HTR-8/SVneo (cell line): ENCODE data around the gene DYNLRB2.

Source experiments
- DNase-seq: peaks from one replicate; pipeline ENCODE4 v3.0.0; 2011; ENCODE audit warnings: low spot score, mixed read lengths; ENCODE audit not compliant: insufficient read length
- FAIRE-seq: peaks from 2 replicates; lab custom pipeline; 2011; peaks lifted over from hg19 to GRCh38; lab: Jason Lieb, UNC

The DYNLRB2 gene

DNA sequence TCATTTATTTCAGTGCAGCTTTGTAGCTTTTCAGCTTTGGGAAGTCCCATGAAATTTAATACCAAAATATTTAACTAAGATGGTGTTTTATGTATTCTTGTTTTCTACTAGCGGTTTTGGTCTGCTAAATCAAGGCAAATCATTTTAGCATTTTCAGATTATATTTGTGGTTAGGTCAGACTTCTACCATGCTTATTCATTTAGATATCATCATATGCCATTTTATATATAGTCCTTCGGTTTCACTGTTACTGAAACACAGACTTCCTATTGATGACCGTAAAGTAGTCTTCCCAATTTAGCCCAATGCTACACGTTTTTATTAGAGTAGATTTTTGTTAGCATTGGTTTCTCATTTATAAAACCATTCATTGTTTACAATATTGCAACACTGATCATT is 5.5 kb downstream of the DYNLRB2 start:
- no peak for FAIRE-seq

DNA sequence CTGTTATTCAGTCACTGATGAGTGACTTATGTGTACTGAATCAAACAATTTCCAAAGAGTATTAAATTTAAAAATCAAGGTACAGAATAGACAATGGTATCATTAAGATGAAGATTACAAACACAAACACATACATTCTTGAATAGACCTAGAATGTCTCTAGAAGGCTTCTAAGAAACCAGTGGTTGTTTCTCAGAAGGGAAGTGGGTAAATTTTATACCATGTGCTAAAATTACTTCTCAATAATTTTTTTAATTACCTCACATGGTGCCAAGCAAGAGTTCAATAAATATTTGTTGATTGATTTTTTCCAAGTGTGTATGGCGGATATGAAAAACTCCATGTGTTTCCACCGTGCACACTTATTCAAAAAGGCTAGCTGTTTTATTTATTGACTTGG is 6.4 kb downstream of the DYNLRB2 start:
- FAIRE-seq: no peak
- DNase-seq: no peak

More for the DNA sequence above, 5.5 kb downstream of the DYNLRB2 start:
- no peak for DNase-seq

DNA sequence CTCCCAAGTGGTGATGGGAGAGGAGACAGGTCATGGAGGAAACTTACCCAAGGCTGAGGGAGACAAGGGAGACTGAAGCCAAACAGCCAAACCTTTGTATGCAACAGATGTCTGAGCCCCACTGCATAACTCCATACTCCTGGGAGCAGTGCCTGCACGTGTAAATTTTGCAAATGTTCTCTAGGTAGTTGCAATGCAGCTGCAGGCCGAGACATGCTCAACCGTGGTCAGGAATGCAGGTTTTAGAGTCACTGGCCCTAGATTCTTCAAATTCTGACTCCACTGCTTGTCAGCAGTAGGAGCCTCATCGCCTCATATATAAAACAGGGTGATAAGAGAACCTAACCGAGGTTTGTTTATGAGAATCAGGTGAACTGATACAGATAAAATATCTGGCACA is 11.5 kb downstream of the DYNLRB2 start:
- DNase-seq (no peak), FAIRE-seq (peak; percentile 92)

DNA sequence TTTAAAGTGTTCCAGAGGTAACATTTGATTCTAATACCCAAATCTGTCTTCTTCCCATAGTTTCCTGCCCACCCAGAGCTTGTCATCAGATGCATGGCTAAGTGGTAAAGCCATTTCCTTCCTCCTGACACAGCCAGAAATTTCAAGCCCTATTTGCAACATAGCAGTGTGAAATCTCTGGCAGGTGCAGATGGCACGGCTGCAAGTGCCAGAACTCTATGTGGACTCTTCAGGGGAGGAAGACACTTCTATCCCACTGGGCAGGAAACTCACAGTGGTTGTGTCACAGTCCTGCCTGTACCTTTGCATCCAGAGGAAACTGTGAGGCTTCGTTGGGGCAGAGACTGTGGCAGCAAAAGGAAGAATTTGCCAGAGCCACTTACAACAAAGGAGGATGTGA is 13.2 kb downstream of the DYNLRB2 start:
- FAIRE-seq (no peak), DNase-seq (no peak)

DNA sequence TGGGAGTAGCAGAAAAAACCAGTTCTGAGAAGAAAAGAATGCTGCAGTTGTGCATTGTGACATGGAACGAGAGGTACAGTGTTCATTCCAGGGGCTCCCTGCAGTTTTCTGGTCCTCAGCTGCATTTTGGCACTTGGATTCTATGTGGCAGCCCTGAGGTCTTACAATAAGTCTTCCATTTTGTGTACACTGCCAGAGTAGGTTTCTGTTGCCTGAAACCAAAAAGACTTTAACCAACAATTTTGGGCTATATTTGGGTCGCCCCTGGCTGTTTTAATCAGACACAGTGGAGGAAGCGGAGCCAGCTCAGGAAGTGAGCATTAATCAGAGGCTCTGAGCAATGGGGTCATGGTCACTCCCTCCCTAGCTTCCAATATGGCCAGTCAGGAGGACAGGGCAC is 15.7 kb downstream of the DYNLRB2 start:
- no peak for FAIRE-seq

DNA sequence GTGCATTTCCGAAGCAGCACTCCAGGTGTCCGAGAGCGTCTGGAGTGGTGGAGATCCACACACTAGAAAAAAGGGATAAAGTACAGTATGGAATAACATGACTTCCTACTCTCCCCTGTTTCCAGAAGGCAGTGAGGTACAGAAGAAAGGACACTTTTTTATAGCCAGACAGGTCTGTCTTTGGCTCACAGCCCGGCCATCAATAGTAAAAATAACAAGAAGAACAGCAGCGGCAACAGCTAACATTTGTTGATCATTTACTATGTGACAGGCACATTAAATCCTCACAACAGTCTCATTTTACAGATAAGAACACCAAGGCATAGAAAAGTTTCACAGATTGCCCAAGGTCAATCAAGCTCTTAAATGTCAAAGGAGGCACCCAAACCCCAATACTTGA is 16.2 kb downstream of the DYNLRB2 start:
- no peak for FAIRE-seq
- no peak for DNase-seq

More for the DNA sequence above, 15.7 kb downstream of the DYNLRB2 start:
- DNase-seq: no peak

DNA sequence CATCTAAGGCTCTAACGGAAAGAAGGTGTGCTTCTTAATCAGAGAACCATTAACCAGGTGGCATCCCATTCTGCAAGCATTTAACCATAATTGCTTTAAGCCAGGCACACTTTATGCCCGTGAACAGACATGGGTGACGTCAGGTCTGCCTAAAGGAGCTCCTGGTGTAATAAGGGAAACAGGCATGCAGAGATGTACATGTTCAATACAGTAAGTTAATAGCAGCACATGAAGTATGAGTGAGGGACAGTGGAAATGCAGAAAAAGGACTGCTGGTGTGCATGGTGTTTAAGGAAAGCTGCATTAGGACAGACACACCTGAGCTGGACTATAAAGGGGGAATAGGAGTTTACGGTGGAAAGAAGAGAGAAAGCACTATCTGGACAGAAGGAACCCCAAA is 18.6 kb downstream of the DYNLRB2 start:
- no peak for FAIRE-seq

DNA sequence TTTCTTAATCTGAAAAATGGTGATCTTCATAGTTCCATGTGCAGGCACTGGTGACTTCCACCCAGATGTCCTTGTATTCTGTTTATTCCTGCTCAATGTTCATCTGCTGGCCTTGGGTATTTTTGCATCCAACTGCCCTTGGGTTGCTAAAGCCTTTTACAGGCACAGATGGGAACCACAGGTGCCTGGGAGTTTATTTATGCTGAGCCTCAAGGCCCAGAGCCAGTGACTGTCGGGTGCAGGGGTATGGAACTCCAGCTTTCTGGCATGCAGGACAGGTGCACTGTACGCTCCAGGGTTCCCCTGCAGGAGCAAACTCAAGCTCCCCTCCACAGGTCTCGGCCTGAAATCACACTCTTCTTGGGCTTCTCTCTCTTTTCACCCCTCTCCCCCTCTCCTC is 22.3 kb downstream of the DYNLRB2 start:
- FAIRE-seq (no peak), DNase-seq (no peak)

More for the DNA sequence above, 18.6 kb downstream of the DYNLRB2 start:
- DNase-seq: no peak

DNA sequence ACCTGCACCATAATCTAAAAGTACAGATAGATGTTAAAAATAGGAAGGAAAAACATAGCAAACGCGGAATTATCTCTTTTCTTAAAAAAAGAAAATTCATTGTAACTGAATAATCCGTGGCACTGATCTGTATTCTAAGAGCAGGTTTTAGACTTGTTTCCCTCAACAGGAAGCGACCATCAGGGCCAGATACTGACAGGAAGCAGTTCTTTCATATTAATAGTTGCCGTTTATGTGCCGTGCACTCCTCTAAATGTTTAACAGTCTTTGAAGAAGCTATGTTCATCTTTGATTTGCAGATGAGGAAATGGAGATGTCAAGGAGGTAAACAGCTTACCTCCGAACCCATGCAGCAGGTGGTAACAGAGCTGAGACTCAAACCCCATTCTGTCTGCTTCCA is 23.6 kb downstream of the DYNLRB2 start:
- no peak for FAIRE-seq
- DNase-seq: no peak

DNA sequence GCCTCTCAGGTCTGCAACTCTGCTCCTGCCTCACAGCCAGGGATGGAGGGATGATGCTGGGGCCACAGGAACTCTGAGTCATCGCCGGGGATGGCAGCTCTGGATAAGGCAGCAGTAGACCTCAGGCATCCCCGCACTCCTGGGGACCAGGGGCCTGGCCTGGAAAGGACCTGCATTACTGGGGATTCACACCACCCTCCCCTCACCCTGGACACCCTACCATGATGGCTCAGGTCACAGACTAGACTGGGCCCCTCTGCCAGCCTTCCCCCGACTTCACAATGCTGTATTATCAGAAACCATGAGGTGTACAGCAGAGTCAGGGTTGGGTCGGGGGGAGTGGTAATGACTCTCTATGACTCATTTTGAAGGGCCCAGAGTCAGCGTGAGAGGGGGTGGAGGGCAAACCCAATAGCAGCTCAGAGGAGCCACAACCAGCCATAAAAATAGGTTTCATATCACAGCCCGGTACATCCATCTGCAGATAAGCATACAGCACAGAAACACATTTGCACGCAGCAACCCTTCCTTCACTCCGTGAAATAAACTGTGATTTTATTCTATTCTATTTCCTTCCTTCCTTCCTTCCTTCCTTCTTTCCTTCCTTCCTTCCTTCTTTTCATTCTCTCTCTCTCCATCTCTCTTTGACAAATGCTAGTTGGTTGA is 28.8 kb downstream of the DYNLRB2 start:
- FAIRE-seq: peak; percentile 97
- peak; percentile 92 for DNase-seq

DNA sequence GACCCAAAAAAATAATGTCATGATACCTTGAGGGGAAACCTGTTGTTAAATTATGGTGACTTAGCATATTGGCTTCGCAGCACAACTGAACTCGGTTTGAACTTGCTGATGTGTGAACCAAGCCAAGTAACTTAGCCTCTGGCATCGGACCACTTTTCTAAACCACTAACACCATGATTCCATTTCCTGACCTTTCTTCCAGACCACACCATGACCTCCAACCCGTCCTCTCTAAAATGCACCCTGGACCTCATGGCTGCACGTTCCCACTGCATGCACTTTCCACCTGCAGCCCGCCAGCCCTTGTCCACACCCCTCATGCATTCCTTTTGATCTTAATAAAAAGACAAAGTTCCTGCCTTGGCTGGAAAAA is 29.3 kb downstream of the DYNLRB2 start:
- FAIRE-seq: no peak
- peak; percentile 36 for DNase-seq

DNA sequence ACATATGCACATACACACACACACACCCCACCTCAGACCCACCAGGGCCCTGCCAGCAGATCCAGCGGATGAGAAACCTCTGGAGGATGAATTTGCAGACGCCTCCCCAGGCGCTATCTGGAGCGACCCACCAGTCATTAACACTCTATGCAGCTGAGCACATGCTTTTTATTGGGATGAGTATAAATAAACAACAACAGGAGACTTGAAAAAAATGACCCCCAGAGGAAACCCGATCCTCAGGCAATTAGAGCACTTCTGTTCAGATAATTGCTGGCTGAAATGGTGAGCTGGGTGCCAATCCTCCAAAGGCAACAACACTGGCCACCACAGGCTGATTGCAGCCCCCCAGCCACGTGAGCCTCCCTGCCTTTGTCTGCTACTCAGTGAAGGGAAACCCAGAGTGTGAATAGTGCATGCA is 32.9 kb downstream of the DYNLRB2 start:
- FAIRE-seq: no peak
- no peak for DNase-seq

DNA sequence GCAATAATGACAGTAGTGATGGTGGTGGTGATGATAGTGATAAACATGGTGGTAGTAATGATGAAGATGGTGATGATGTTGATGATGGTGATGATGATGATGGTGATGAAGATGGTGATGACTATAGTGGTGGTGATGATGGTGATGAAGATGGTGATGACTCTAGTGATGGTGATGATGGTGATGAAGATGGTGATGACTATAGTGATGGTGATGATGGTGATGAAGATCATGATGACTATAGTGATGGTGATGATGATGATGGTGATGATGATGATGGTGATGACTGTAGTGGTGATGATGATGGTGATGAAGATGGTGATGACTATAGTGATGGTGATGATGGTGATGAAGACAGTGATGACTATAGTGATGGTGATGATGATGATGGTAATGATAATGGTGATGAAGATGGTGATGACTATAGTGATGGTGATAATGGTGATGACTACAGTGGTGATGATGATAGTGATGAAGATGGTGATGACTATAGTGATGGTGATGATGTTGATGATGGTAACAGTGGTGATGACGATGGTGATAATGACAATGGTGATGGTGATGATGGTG is 35.6 kb downstream of the DYNLRB2 start:
- DNase-seq (no peak), FAIRE-seq (peak; percentile 99)

DNA sequence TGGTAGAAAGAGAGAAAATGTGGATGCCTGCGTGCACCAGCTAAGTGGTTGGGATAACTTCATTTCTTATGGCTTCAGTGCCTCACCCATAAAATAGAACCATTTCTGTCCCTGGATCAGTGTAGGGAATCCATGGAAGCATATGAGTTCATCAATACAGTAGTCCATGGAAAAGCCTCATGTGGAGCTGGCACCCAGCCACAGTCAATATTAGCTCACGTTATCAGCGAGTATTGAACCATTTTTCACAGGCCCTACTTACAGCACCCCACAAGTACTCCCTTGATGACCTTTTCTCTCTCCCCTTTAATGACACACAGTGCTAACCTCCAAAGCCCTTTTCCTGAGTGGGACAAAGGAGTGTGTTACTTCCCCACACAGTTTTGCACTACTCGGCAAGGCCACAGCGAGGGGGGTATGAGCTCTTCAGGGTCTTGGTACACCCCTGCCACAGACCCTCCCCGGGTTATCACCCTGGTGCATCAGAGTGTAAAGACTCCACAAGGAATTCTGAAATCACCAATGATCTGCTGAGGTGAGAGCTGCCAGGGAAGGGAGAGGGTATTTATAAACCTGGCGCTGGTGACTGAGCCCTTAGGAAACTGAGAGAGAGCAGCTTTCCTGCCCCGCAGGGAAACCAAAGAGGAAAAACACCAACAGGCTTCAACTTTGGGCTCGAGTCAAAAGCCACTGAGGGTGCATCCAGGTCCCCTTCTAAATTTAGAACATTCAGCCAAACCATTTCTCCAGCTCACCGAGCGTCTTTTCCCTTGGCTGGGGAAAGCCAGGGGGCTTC is 36.9 kb downstream of the DYNLRB2 start:
- no peak for DNase-seq
- no peak for FAIRE-seq

DNA sequence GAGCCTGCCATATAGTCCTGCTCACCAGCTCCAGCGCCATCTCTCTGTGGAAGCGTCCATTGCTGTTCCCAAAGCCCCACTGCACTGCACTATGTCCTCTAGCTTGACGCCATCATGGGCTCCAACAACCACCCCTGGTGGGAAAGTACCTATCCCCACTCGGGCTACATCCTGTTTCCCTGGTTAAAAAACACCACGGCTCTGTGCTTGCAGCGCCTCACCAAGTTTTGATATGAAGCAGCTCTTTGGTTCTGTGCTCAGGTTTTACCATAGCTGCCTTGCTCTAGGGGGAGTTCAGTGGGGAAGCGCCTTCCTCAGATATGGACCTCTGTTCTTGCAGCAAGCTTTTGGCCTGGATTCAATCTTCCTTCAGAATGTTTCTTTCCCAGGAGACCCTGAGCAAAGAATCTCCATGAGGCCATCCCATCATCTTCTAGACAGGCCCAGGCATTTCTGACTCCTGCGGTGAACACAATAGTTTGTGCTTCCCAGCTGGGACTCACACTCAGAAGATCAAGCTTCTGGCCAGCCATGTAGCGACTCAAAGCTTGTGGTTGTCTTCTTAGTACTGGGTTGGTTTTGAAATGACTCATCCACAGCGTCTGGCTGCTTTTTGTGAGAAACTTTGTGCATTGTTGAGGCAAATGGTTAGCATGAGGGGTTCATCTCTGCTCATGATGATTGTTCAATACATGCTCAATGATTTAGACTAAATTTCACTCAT is 39.5 kb downstream of the DYNLRB2 start:
- FAIRE-seq: no peak
- DNase-seq: no peak

DNA sequence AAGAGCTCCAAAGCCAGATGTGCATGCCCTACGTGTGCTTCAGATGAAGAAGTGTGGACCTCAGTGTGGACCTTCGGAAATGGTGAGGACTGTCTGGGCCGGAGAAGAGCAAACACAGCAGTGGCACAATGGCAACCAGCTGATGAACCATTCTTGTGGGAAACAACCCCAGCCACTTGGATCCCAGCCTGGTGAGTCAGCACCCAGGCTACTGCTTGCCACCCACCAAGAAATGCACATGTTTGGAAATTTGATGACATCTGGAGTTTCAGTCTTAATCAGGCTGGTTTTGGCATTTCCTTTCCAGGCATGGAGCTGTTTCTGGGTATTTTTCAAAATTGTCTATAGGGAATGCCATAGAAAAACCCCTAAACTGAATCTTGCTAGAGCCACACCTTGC is 42.7 kb downstream of the DYNLRB2 start:
- FAIRE-seq: peak; percentile 91
- DNase-seq: peak; percentile 72

DNA sequence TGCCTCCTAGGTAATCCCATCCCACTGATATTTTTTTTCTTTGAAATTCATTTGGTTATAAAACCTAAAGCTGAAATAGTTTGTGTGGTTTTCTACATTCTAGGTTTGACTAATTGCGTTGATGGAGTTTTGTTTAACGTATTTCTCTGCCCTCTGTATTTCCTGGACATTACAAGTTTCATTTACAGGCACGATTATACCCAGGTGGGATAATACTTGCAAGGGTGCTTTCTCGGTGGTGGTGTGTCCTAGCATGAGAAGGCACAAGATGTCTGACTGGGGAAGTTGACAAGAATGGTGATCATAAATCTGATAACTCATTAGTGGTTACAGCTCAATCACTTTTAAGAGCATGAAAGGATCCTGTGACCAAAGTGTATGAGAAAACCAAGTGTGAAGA is 45.0 kb downstream of the DYNLRB2 start:
- peak; percentile 13 for FAIRE-seq

DNA sequence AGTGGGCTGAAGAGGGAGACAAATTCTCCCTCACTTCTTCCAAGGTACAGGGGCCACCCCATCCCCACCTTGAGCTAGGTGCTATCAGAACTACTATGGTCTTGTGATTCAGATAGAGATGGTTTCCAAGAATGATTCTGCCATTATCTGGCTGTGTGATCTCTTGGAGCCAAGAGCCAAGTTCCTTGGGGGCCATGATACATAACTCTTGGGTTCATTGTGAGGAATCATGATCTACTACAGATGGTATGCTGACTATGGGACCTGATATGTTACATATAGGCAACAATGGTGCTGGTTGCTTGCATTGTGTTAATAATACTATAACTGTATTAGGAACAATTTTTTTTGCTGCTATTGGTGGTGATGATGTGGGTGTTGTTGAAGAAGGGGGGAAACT is 45.7 kb downstream of the DYNLRB2 start:
- no peak for FAIRE-seq
- no peak for DNase-seq

More for the DNA sequence above, 45.0 kb downstream of the DYNLRB2 start:
- DNase-seq: no peak

DNA sequence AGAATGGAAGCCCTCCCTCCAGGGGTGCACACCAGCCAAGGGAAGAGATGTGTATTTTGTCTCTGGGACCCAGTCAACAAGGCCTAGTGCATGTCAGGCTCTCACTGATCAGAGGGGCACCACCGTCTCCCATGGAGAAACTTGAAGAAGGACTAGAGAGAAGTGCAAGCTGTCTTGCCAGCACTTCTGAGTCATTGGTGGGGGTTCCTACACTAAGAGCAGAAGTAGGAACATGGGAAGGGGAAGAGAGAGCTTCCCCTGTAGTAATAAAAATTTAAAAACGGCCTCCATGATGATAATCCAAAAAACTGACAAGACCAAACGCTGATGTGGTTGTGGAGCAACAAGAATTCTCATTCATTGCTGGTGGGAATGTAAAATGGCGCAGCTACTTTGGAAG is 46.3 kb downstream of the DYNLRB2 start:
- no peak for DNase-seq
- no peak for FAIRE-seq

DNA sequence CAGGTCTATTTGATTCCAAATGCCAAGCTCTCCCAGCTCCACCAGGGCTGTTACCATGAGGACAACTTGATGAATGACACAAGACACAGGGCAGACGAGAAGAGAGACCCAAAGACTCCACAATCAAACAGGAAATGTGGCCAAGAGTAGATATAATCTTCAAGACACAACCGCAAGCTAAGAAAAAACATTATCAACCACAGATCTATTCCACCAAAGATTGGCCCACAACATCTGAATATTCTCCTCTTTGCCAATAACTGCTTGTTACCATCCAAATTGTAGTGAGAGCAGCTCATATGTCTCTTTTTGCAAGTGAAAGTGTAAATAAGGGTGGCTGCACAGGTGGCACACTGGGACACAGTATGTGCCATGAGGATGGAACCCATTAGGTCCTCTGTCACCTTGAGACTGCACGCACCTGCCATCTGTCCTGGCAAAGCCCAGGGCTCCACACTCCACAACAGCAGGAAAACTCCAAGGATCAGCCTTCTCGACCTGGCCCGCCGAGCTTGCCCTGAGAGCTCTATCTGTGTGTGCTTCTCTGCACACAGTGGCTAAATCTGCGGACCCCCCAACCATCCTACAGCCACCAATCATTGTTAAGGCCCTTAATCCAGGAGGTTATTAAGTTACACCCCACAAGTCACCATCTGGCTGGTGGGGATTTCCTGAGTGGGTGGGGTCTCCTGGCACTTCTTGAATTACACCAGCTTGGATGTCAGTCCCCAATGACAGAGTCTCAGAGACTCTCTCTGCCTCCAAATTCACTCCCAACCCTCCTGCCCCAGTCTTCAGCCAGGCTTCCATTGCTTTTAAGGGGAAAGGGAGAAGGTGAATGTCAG is 50.5 kb downstream of the DYNLRB2 start:
- FAIRE-seq (no peak), DNase-seq (no peak)
